ENCODE data around the gene BABAM2. TPM values are rescaled to one million over a fixed set of nuclear protein-coding genes. Genes with fewer than 3 reads are reported as not detected.

The BABAM2 gene
- total and polyA plus RNA-seq, 7 donors = 22.9 to 52.3 (median 25.2) TPM

GRCh38 chr2:27903649-27904404 is 13.3 kb downstream of the BABAM2 start:
- Histone ChIP-seq H3K9me3 (no peaks in the 10 kb centered on the region), H3K36me3 (no peaks in the 10 kb centered on the region), H3K27ac (no peak overlapping the region), H3K4me1 (peaks cover 0 to 24% (median 5%) of the 10 kb centered on the region in 4 donors), H3K4me3 (no peak overlapping the region), H3K27me3 (no peaks in the 10 kb centered on the region)
- TF ChIP-seq POLR2A (IDR thresholded peaks at IDR 0.05) = no peak
- TF ChIP-seq CTCF (IDR thresholded peaks at IDR 0.05) = no peak
- no peak for DNase-seq
- WGBS, 2 donors = 82 to 91% methylated on average over 10 of the region's 10 CpGs
- intact Hi-C loops (cut with DNase I) = no loop called here

GRCh38 chr2:27904405-27904665 is 13.8 kb downstream of the BABAM2 start:
- intact Hi-C loops (cut with DNase I) = no loop called here
- TF ChIP-seq POLR2AphosphoS5 (IDR thresholded peaks at IDR 0.05) (no peak), EP300 (IDR thresholded peaks at IDR 0.05) (no peak), POLR2A (IDR thresholded peaks at IDR 0.05) (no peak), CTCF (IDR thresholded peaks at IDR 0.05) (no peak)
- peaks cover 0 to 24% (median 5%) of the 10 kb centered on the region in 4 donors for H3K4me1 ChIP-seq

DNA sequence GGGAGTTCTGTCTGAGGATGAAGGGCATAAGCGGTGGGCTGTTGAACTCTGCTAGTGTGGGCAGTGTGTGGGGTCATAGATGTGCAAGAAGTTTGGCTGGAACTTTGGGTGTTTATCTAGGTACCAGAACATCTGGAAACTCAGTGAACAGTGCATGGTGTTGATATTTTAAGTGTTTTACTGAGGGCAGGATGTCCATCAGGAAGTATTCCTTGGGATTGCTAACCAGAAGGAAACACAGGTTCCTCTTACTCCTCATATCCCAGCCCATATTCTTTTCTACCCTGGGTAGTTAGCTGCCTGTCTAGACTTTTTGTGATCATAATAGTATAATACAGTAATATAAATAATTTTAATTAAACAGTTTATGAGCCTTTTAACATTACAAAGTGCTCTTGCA is 15.5 kb downstream of the BABAM2 start:
- TF ChIP-seq EP300 (IDR thresholded peaks at IDR 0.05) (no peak), POLR2AphosphoS5 (IDR thresholded peaks at IDR 0.05) (no peak)
- H3K4me3 ChIP-seq = no peak overlapping the region
- no peak for DNase-seq
- no peaks in the 10 kb centered on the region for H3K9me3 ChIP-seq
- H3K27ac ChIP-seq = no peak overlapping the region
- intact Hi-C loops (cut with DNase I) = no loop called here
- WGBS, 2 donors = 94 to 95% methylated on average over 1 of the region's 1 CpG
- peaks cover 0 to 24% (median 5%) of the 10 kb centered on the region in 4 donors for H3K4me1 ChIP-seq
- no peaks in the 10 kb centered on the region for H3K27me3 ChIP-seq
- H3K36me3 ChIP-seq = no peaks in the 10 kb centered on the region

More at GRCh38 chr2:27904405-27904665, 13.8 kb downstream of the BABAM2 start:
- Histone ChIP-seq H3K9me3 (no peaks in the 10 kb centered on the region), H3K4me3 (no peak overlapping the region), H3K36me3 (no peaks in the 10 kb centered on the region), H3K27ac (no peak overlapping the region), H3K27me3 (no peaks in the 10 kb centered on the region)
- no peak for DNase-seq
- WGBS, 2 donors = 49 to 83% methylated on average over 1 of the region's 1 CpG

DNA sequence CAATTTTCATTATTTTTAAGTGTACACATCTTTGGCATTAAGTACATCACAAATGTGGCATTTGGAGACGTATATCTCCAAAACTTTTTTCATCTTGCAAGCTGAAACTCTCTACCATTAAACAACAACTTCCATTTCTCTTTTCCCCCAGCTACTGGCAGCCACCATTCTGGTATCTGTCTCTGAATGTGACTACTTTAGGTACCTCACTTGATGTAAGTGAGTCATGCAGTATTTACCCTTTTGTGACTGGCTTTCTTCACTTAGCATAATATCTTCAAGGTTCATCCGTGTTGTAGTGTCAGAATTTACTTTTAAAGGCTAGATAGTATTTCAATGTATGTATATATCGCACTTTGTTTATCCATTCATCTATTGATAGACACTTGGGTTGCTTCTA is 17.0 kb downstream of the BABAM2 start:
- H3K4me1 ChIP-seq = peaks cover 0 to 21% (median 5%) of the 10 kb centered on the region in 4 donors
- H3K4me3 ChIP-seq = no peak overlapping the region
- H3K9me3 ChIP-seq = no peaks in the 10 kb centered on the region
- intact Hi-C loops (cut with DNase I) = no loop called here
- H3K36me3 ChIP-seq = no peaks in the 10 kb centered on the region
- no peak for TF ChIP-seq CTCF (IDR thresholded peaks at IDR 0.05)
- no peak for TF ChIP-seq EP300 (IDR thresholded peaks at IDR 0.05)
- H3K27ac ChIP-seq = no peak overlapping the region
- no peaks in the 10 kb centered on the region for H3K27me3 ChIP-seq
- DNase-seq = no peak
- 60 to 61% methylated on average over 3 of the region's 3 CpGs for WGBS, 2 donors

- no peak overlapping the region for H3K27ac ChIP-seq
- H3K4me1 ChIP-seq = peaks cover 0 to 23% (median 15%) of the 10 kb centered on the region in 4 donors
- intact Hi-C loops (cut with DNase I) = no loop called here
- no peaks in the 10 kb centered on the region for H3K27me3 ChIP-seq
- TF ChIP-seq CTCF (IDR thresholded peaks at IDR 0.05) = no peak
- no peaks in the 10 kb centered on the region for H3K9me3 ChIP-seq
- no peak overlapping the region for H3K4me3 ChIP-seq
- H3K36me3 ChIP-seq = no peaks in the 10 kb centered on the region
- 85% methylated on average over 2 of the region's 2 CpGs for WGBS, 2 donors
- DNase-seq = no peak
Measured at GRCh38 chr2:27909901-27910300, 19.4 kb downstream of the BABAM2 start.

Measured in sigmoid colon (tissue), 7 donors.